ENCODE results near the gene KLF9.

- TF ChIP-seq EZH2 (IDR thresholded peaks at IDR 0.05; ENCODE audit: insufficient read depth, poor library complexity, severe bottlenecking) (no peak), EZH2phosphoT487 (IDR thresholded peaks at IDR 0.05; ENCODE audit: insufficient read depth, low read depth) (no peak)
Observed at GRCh38 chr9:70425192-70425591, 10.7 kb upstream of the KLF9 start.

Data from GM23248 (cell line).